ENCODE measurements around the gene ZFP42. TPM values are rescaled to one million over a fixed set of nuclear protein-coding genes. Genes with fewer than 3 reads are reported as not detected.

The ZFP42 gene
- total RNA-seq, 1 experiment from 2014 or later, result not detected

DNA sequence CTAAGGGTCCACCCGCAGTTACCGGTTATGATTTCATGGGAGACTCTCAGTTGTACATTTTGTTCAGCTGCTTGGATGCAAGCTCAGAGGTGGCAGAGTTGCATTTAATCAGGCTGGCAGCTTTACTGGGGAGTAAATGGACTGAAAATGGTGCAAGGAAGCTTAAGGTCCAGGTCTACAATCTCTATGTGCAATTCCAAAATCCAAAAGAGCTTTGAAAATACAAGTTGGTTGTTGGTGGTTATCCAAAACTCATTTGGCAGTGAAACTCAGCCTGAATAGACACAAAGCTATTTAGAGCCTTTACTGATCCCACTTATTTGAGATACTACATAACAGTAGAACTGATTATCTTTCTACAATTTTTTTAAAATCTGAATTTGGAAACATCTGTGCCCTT lies 11.8 kb upstream of the ZFP42 start:
- Histone ChIP-seq H3K27ac (no peak overlapping the region), H3K36me3 (ENCODE audit: low read depth) (no peaks in the 10 kb centered on the region), H3F3A (ENCODE audit: insufficient read depth, low read depth) (no peaks in the 10 kb centered on the region), H3K27me3 (ENCODE audit: insufficient read depth, low read depth) (no peaks in the 10 kb centered on the region; the same call in 1 of the 2 replicates), H3K4me1 (replicated peaks; ENCODE audit: insufficient read depth) (no peaks in the 10 kb centered on the region), H3K4me3 (no peak overlapping the region), H3K9me3 (ENCODE audit: insufficient read depth, low read depth) (no peaks in the 10 kb centered on the region; the same call in 1 of the 2 replicates), H2AFZ (no peak overlapping the region), H3K9me2 (ENCODE audit: insufficient read depth) (no peaks in the 10 kb centered on the region), H4K20me1 (ENCODE audit: insufficient read depth) (no peaks in the 10 kb centered on the region), H3K79me2 (ENCODE audit: low read depth) (no peaks in the 10 kb centered on the region), H3K4me2 (no peak overlapping the region)
- BruUV-seq (replicated peaks), result no TSS peak
- intact Hi-C loops (cut with micrococcal nuclease; ENCODE audit: unreplicated experiment), result no loop called here
- POLR2A ChIA-PET (ENCODE audit: unreplicated experiment), result no interaction called here
- DNase-seq, result no peak
- CTCF ChIA-PET, result no interaction called here
- TF ChIP-seq EZH2 (IDR thresholded peaks at IDR 0.05; ENCODE audit: low read depth), result no peak
- TF ChIP-seq, protein P1, sequence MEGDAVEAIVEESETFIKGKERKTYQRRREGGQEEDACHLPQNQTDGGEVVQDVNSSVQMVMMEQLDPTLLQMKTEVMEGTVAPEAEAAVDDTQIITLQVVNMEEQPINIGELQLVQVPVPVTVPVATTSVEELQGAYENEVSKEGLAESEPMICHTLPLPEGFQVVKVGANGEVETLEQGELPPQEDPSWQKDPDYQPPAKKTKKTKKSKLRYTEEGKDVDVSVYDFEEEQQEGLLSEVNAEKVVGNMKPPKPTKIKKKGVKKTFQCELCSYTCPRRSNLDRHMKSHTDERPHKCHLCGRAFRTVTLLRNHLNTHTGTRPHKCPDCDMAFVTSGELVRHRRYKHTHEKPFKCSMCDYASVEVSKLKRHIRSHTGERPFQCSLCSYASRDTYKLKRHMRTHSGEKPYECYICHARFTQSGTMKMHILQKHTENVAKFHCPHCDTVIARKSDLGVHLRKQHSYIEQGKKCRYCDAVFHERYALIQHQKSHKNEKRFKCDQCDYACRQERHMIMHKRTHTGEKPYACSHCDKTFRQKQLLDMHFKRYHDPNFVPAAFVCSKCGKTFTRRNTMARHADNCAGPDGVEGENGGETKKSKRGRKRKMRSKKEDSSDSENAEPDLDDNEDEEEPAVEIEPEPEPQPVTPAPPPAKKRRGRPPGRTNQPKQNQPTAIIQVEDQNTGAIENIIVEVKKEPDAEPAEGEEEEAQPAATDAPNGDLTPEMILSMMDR (conservative IDR thresholded peaks at IDR 0.05), result no peak

DNA sequence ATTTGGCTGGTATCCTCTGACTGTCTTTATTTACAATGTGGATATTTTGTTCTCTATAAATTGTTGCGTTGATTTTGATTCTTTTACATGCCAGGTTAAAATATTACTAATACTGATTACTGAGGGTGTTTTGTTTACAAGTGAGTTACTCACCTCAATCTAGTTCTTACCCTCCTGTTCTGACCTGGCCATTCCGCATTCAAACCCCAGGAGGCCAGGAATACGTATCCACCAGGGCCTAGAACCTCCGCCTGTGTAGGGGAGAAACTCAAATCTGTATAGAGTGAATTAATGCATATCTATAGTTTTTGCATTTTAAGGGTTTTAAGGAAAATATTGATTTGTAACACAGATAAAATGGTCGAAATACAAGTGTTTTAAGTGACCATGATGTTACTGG lies 2.6 kb upstream of the ZFP42 start:
- no peaks in the 10 kb centered on the region for H3K9me3 ChIP-seq (ENCODE audit: insufficient read depth, low read depth)
- H3K4me1 ChIP-seq (replicated peaks; ENCODE audit: insufficient read depth), result no peaks in the 10 kb centered on the region
- H3K4me2 ChIP-seq, result no peak overlapping the region
- H2AFZ ChIP-seq, result no peak overlapping the region
- no peak overlapping the region for H3K27ac ChIP-seq
- ChIA-PET POLR2A (ENCODE audit: unreplicated experiment) (no interaction called here), CTCF (no interaction called here)
- intact Hi-C loops (cut with micrococcal nuclease; ENCODE audit: unreplicated experiment), result no loop called here
- H3F3A ChIP-seq (ENCODE audit: insufficient read depth, low read depth), result no peaks in the 10 kb centered on the region
- H3K36me3 ChIP-seq (ENCODE audit: low read depth), result no peaks in the 10 kb centered on the region
- no peaks in the 10 kb centered on the region for H4K20me1 ChIP-seq (ENCODE audit: insufficient read depth)
- H3K79me2 ChIP-seq (ENCODE audit: low read depth), result no peaks in the 10 kb centered on the region
- H3K27me3 ChIP-seq (ENCODE audit: insufficient read depth, low read depth), result no peaks in the 10 kb centered on the region
- BruUV-seq (replicated peaks), result no TSS peak
- H3K9me2 ChIP-seq (ENCODE audit: insufficient read depth), result no peaks in the 10 kb centered on the region
- TF ChIP-seq EZH2 (IDR thresholded peaks at IDR 0.05; ENCODE audit: low read depth), result no peak
- TF ChIP-seq, protein P1 (conservative IDR thresholded peaks at IDR 0.05), result no peak
- no peak overlapping the region for H3K4me3 ChIP-seq
- no peak for DNase-seq

- no TSS peak for BruUV-seq (replicated peaks)
- H4K20me1 ChIP-seq (ENCODE audit: insufficient read depth), result no peaks in the 10 kb centered on the region
- intact Hi-C loops (cut with micrococcal nuclease; ENCODE audit: unreplicated experiment), result no loop called here
- no peaks in the 10 kb centered on the region for H3K4me1 ChIP-seq (replicated peaks; ENCODE audit: insufficient read depth)
- H2AFZ ChIP-seq, result no peak overlapping the region
- H3F3A ChIP-seq (ENCODE audit: insufficient read depth, low read depth), result no peaks in the 10 kb centered on the region
- H3K9me2 ChIP-seq (ENCODE audit: insufficient read depth), result no peaks in the 10 kb centered on the region
- H3K27me3 ChIP-seq (ENCODE audit: insufficient read depth, low read depth), result no peaks in the 10 kb centered on the region
- H3K4me3 ChIP-seq, result no peak overlapping the region
- H3K4me2 ChIP-seq, result no peak overlapping the region
- POLR2A ChIA-PET (ENCODE audit: unreplicated experiment), result no interaction called here
- CTCF ChIA-PET, result no interaction called here
- DNase-seq, result peak in 1 of 2 experiments; percentile 32
- no peaks in the 10 kb centered on the region for H3K79me2 ChIP-seq (ENCODE audit: low read depth)
- no peak for TF ChIP-seq EZH2 (IDR thresholded peaks at IDR 0.05; ENCODE audit: low read depth)
- TF ChIP-seq, protein P1 (conservative IDR thresholded peaks at IDR 0.05), result peak; percentile 57
- H3K9me3 ChIP-seq (ENCODE audit: insufficient read depth, low read depth), result no peaks in the 10 kb centered on the region
- no peak overlapping the region for H3K27ac ChIP-seq
- no peaks in the 10 kb centered on the region for H3K36me3 ChIP-seq (ENCODE audit: low read depth)
Observed at GRCh38 chr4:187993827-187994226, 1.7 kb upstream of the ZFP42 start.

Data from PC-9 (cell line).